K562 (cell line): ENCODE measurements around the gene FUT8. TPM values are rescaled to one million over a fixed set of nuclear protein-coding genes. Genes with fewer than 3 reads are reported as not detected.

ENCODE experiments used
- ATAC-seq: fragments of 200-7000 bp; cut with Tn5 transposase; 3 replicates; pipeline ENCODE4 v1.9.1; 2020; ENCODE audit warnings: moderate library complexity
- BruUV-seq: library from RNA; stranded (reverse); fragments of 400-500 nt; replicated peaks from 2 replicates; lab custom pipeline; 2021; lab: Mats Ljungman, UMichigan
- CTCF ChIA-PET: fragments of 300-600 bp; formaldehyde crosslinking; extraction: SDS; loops from one replicate; lab custom pipeline; 2021; ENCODE audit warnings: low intra/inter-chr PET ratio; lab: Yijun Ruan, JAX
- POLR2A ChIA-PET: fragments of 300-600, 350-650 bp; sonication (Branson Sonifier 250); formaldehyde crosslinking; extraction: SDS; loops from one replicate; lab custom pipeline; 2021; ENCODE audit warnings: antibody characterized with exemption, inconsistent platforms; lab: Yijun Ruan, JAX
- DNase-seq, 4 experiments: peaks; one replicate each; pipeline versions ENCODE4 v3.0.0 to v3.0.0-alpha.2; 2011 to 2018; ENCODE audit warnings: low spot score in 3 of 4, mixed read lengths in 3 of 4; ENCODE audit errors: extremely low read depth in 1 of 4
- FAIRE-seq: peaks from 2 replicates; lab custom pipeline; 2011; peaks lifted over from hg19 to GRCh38; lab: Jason Lieb, UNC
- H2AFZ ChIP-seq: 2 replicates; pipeline ENCODE4 v1.6.0; 2011; ENCODE audit warnings: low read depth, low read length, control low read depth, inconsistent platforms
- H3K27ac ChIP-seq: fragments of 200-600 bp; 3 replicates; pipeline ENCODE4 v1.8.0; 2011; ENCODE audit warnings: low read depth, mild to moderate bottlenecking, control low read depth, inconsistent platforms, low read length, moderate library complexity, mixed read lengths; ENCODE audit errors: extremely low read depth
- H3K27me3 ChIP-seq, 2 experiments: fragments of 300-600 bp in 1 of 2; 2 replicates in 1 of 2; 3 replicates in 1 of 2; pipeline versions ENCODE4 v1.6.0 to v1.8.0; 2011; ENCODE audit warnings: inconsistent platforms in 2 of 2, low read length in 2 of 2, mild to moderate bottlenecking in 1 of 2, mixed read lengths in 1 of 2, moderate library complexity in 1 of 2; ENCODE audit not compliant: control insufficient read depth in 2 of 2, insufficient read depth in 2 of 2
- H3K36me3 ChIP-seq: fragments of 300-600 bp; 3 replicates; pipeline ENCODE4 v1.8.0; 2011; ENCODE audit warnings: mild to moderate bottlenecking, low read length, inconsistent platforms; ENCODE audit not compliant: control insufficient read depth, insufficient read depth
- H3K4me1 ChIP-seq, 2 experiments: fragments of 200-600 bp in 1 of 2; replicated peaks in 1 of 2; 2 replicates in 1 of 2; 3 replicates in 1 of 2; pipeline versions ENCODE4 v1.5.1 to v1.8.0; 2011; ENCODE audit warnings: inconsistent platforms in 2 of 2, low read length in 2 of 2, mild to moderate bottlenecking in 1 of 2, mixed read lengths in 1 of 2, moderate library complexity in 1 of 2; ENCODE audit not compliant: control insufficient read depth in 2 of 2, insufficient read depth in 2 of 2
- H3K4me2 ChIP-seq: 2 replicates; pipeline ENCODE4 v1.6.1; 2011; ENCODE audit warnings: low read length, control low read depth, inconsistent platforms, mixed read lengths; ENCODE audit not compliant: insufficient read depth
- H3K4me3 ChIP-seq: fragments of 200-600 bp; sonication (generic), shearing (Covaris generic); 2 replicates; pipeline ENCODE4 v1.5.1; 2016; ENCODE audit warnings: control low read depth, inconsistent platforms
- H3K79me2 ChIP-seq: fragments of 200-600 bp; 3 replicates; pipeline ENCODE4 v1.8.0; 2011; ENCODE audit warnings: low read length, inconsistent platforms; ENCODE audit not compliant: control insufficient read depth, insufficient read depth
- H3K9ac ChIP-seq, 2 experiments: 2 replicates each; pipeline versions ENCODE4 v1.6.0 to v1.6.1; 2011; ENCODE audit warnings: low read depth in 2 of 2, low read length in 2 of 2, control low read depth in 1 of 2, inconsistent platforms in 1 of 2, mild to moderate bottlenecking in 1 of 2, mixed read lengths in 1 of 2; ENCODE audit not compliant: insufficient read depth in 1 of 2
- H3K9me1 ChIP-seq: one replicate; pipeline ENCODE4 v1.6.0; 2011; ENCODE audit warnings: inconsistent platforms, mild to moderate bottlenecking, low read length, moderate library complexity; ENCODE audit not compliant: control insufficient read depth, insufficient read depth
- H3K9me3 ChIP-seq: replicated peaks from 2 replicates; pipeline ENCODE4 v1.5.1; 2011; ENCODE audit warnings: low read depth, low read length, inconsistent platforms; ENCODE audit not compliant: control insufficient read depth, insufficient read depth
- H4K20me1 ChIP-seq: replicated peaks from 2 replicates; pipeline ENCODE4 v1.6.1; 2011; ENCODE audit warnings: low read length, inconsistent platforms, mixed read lengths; ENCODE audit not compliant: control insufficient read depth, insufficient read depth
- BCL6 ChIP-seq: fragments of 250-450 bp; sonication (Bioruptor Pico); IDR thresholded peaks from 2 replicates; pipeline ENCODE4 v1.4.0; 2020
- CBX3 ChIP-seq, 2 experiments: IDR thresholded peaks; 1 replicate in 1 of 2; 2 replicates in 1 of 2; pipeline ENCODE4 v1.6.1; 2012; ENCODE audit warnings: inconsistent platforms in 2 of 2, low read length in 2 of 2, borderline replicate concordance in 1 of 2, control low read depth in 1 of 2
- DIDO1 ChIP-seq: fragments of 450-650 bp; IDR thresholded peaks from 2 replicates; pipeline ENCODE4 v1.6.1; 2016; ENCODE audit warnings: low read depth, missing biosample characterization, missing genetic modification characterization
- EGR1 ChIP-seq: fragments of 450-650 bp; conservative IDR thresholded peaks from 2 replicates; pipeline ENCODE4 v1.6.1; 2017; ENCODE audit warnings: mild to moderate bottlenecking
- FOXK2 ChIP-seq, 2 experiments: fragments of 450-650 bp; IDR thresholded peaks in 1 of 2; conservative IDR thresholded peaks in 1 of 2; 2 replicates each; pipeline ENCODE4 v1.6.1; 2016; ENCODE audit warnings: low read depth in 2 of 2, mild to moderate bottlenecking in 1 of 2
- HMGN3 ChIP-seq: IDR thresholded peaks from 2 replicates; pipeline ENCODE4 v1.6.1; 2011; ENCODE audit warnings: borderline replicate concordance, low read depth, mild to moderate bottlenecking, mixed read lengths, low read length; ENCODE audit not compliant: insufficient read length; ENCODE audit errors: extremely low read depth
- RCOR1 ChIP-seq, 2 experiments: IDR thresholded peaks; 2 replicates each; pipeline ENCODE4 v1.6.1; 2012; ENCODE audit warnings: low read depth in 2 of 2, low read length in 2 of 2, borderline replicate concordance in 1 of 2, improper control_type of control experiment in 1 of 2
- RFX7 ChIP-seq: fragments of 250-450 bp; sonication (Bioruptor Pico); IDR thresholded peaks from 2 replicates; pipeline ENCODE4 v1.5.1; 2021; ENCODE audit warnings: mild to moderate bottlenecking
- TCF3 ChIP-seq: sonication (generic); formaldehyde crosslinking; IDR thresholded peaks from 2 replicates; pipeline ENCODE4 v1.4.0; 2020; ENCODE audit warnings: mild to moderate bottlenecking, missing genetic modification reagents
- TRIM28 ChIP-seq: fragments of 450-650 bp; IDR thresholded peaks from 2 replicates; pipeline ENCODE4 v1.6.1; 2017
- ZBTB1 ChIP-seq: sonication (generic); formaldehyde crosslinking; IDR thresholded peaks from 2 replicates; pipeline ENCODE4 v1.8.1; 2023; ENCODE audit warnings: missing genetic modification reagents, low read depth, mild to moderate bottlenecking, borderline replicate concordance
- ZNF253 ChIP-seq: fragments of 250-450 bp; sonication (Bioruptor Pico); conservative IDR thresholded peaks from 2 replicates; pipeline ENCODE4 v1.6.1; 2021; ENCODE audit warnings: mild to moderate bottlenecking
- ZNF561 ChIP-seq: fragments of 450-650 bp; formaldehyde crosslinking; conservative IDR thresholded peaks from 2 replicates; pipeline ENCODE4 v1.4.0; 2020; ENCODE audit warnings: mild to moderate bottlenecking, moderate library complexity
- WGBS: fragments of 100-300 bp; shearing (Covaris generic); methylation state at CpG from one replicate; pipeline ENCODE4 v1.1.6; 2016; ENCODE audit warnings: low coverage, mixed read lengths; ENCODE audit not compliant: insufficient coverage; ENCODE audit errors: missing lambda C conversion rate; 5-methylcytosine and 5-hydroxymethylcytosine counted together
- in situ Hi-C: fragments of 300-500 bp; cut with MboI; formaldehyde crosslinking; loops from 4 replicates; pipeline ENCODE4 v1.15.0; 2018; ENCODE audit warnings: inconsistent platforms, mixed read lengths
- intact Hi-C: fragments of 100-400 bp; cut with micrococcal nuclease; formaldehyde crosslinking; loops from 2 replicates; pipeline ENCODE4 v1.14.2; 2022
- polyA plus RNA-seq, 8 experiments: library from polyadenylated mRNA; depleted of rRNA in 4 of 8; stranded (reverse) in 5 of 8; unstranded in 3 of 8; fragments of >200 nt; fragmentation: Nextera tagmentation in 2 of 8; fragmentation: Illumina TruSeq in 1 of 8; extraction: Ambion mirVana in 2 of 8; extraction: Trizol in 1 of 8; gene quantifications; 2 replicates each; pipeline versions ENCODE4 v1.2.1 to v1.2.3, GENCODE V29; 2011 to 2014; ENCODE audit warnings: inconsistent platforms in 1 of 8, missing spikeins in 1 of 8
- total RNA-seq, 7 experiments: library from RNA; depleted of rRNA in 6 of 7; stranded (reverse); fragments of >200 nt in 6 of 7; fragmentation: Illumina TruSeq in 2 of 7; extraction: Trizol in 2 of 7; gene quantifications; 2 replicates each; pipeline versions ENCODE4 v1.2.1 to v1.2.3, GENCODE V29; 2011 to 2021; ENCODE audit warnings: low replicate concordance in 1 of 7
- TF ChIP-seq, protein P1 (sequence below): fragments of 250-450 bp; sonication (Bioruptor Pico); IDR thresholded peaks from 2 replicates; pipeline ENCODE4 v1.4.0; 2020; ENCODE audit warnings: mild to moderate bottlenecking
- TF ChIP-seq, protein P2 (sequence below): fragments of 250-450 bp; sonication (Bioruptor Pico); IDR thresholded peaks from 2 replicates; pipeline ENCODE4 v1.8.0; 2022; ENCODE audit warnings: moderate library complexity, mild to moderate bottlenecking, inconsistent platforms

FUT8 gene
- total and polyA plus RNA-seq, 9 of the 15 experiments (the other 6 are each of a cell fraction or from before 2014, with no cell fraction given) = 4.1 to 15.2 (median 7.8) TPM

DNA sequence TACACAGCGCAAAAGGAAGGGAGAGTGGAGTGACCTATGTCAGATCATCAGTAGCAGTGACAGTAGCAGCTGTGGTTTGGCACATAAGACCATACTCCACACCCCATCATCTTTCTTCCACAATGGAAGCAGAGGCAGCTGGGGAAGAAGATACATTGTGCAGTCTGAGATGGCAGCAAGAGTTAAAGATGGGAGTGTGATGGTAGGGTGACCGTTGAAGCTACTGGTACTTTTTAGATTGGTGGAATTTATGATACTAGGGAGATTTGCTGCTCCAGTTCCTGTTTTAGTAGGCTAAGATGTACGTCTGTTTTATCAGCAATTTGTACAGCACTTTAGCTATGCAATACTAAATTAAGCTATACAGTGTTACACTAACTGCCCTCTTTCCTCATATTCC lies 291.0 kb downstream of the FUT8 start:
- TF ChIP-seq ZNF253 (CRISPR knock-in tag) (no peak), BCL6 (CRISPR knock-in tag) (no peak), TCF3 (CRISPR knock-in tag) (no peak), EGR1 (no peak), RFX7 (CRISPR knock-in tag) (no peak), FOXK2 (conservative IDR thresholded peaks at IDR 0.05 in 1 of 2, IDR thresholded peaks at IDR 0.05 in 1 of 2; ENCODE audit: low read depth in 2 of 2) (no peak), ZBTB1 (no peak), CBX3 (IDR thresholded peaks at IDR 0.05; ENCODE audit: borderline replicate concordance in 1 of 2, low read length in 2 of 2) (no peak), RCOR1 (IDR thresholded peaks at IDR 0.05; ENCODE audit: borderline replicate concordance in 1 of 2, low read depth in 2 of 2, low read length in 2 of 2) (no peak), DIDO1 (tag) (no peak), ZNF561 (CRISPR knock-in tag) (no peak), HMGN3 (no peak), TRIM28 (no peak)
- TF ChIP-seq, protein P1, sequence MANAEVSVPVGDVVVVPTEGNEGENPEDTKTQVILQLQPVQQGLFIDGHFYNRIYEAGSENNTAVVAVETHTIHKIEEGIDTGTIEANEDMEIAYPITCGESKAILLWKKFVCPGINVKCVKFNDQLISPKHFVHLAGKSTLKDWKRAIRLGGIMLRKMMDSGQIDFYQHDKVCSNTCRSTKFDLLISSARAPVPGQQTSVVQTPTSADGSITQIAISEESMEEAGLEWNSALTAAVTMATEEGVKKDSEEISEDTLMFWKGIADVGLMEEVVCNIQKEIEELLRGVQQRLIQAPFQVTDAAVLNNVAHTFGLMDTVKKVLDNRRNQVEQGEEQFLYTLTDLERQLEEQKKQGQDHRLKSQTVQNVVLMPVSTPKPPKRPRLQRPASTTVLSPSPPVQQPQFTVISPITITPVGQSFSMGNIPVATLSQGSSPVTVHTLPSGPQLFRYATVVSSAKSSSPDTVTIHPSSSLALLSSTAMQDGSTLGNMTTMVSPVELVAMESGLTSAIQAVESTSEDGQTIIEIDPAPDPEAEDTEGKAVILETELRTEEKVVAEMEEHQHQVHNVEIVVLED (CRISPR knock-in tag) = no peak
- TF ChIP-seq, protein P2, sequence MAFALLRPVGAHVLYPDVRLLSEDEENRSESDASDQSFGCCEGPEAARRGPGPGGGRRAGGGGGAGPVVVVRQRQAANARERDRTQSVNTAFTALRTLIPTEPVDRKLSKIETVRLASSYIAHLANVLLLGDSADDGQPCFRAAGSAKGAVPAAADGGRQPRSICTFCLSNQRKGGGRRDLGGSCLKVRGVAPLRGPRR (CRISPR knock-in tag) = no peak
- Histone ChIP-seq H3K9ac (no peak overlapping the region), H3K4me1 (no peaks in the 10 kb centered on the region), H3K27me3 (no peaks in the 10 kb centered on the region), H3K9me1 (no peaks in the 10 kb centered on the region), H4K20me1 (no peaks in the 10 kb centered on the region), H2AFZ (no peak overlapping the region), H3K4me2 (no peak overlapping the region), H3K36me3 (no peaks in the 10 kb centered on the region), H3K9me3 (no peaks in the 10 kb centered on the region), H3K4me3 (no peak overlapping the region), H3K27ac (no peak overlapping the region), H3K79me2 (no peaks in the 10 kb centered on the region)
- in situ Hi-C loops = no loop called here
- WGBS = 13% methylated on average over 3 of the region's 3 CpGs
- ChIA-PET CTCF (interaction anchor here (0.6 kb wide), 1 partner anchor 12 kb away, joined by 3 read pairs; no protein-coding TSS in a partner anchor), POLR2A (interaction anchor here (0.7 to 0.8 kb wide), 2 partner anchors 59 to 333 kb away, joined by 3 to 4 read pairs; no protein-coding TSS in a partner anchor)
- FAIRE-seq (no peak), DNase-seq (no peak), ATAC-seq (no peak)
- BruUV-seq = no TSS peak
- intact Hi-C loops = no loop called here
